Stimulated activated CD8-positive, alpha-beta memory T cell treated with anti-CD3 and anti-CD28 coated beads, Interleukin-2, amount 100 ng/mL, for 48 hours (primary cell): ENCODE data around the gene IL17RD.

Experiments
- DNase-seq, 2 donors: peaks; one replicate each; pipeline ENCODE4 v3.0.0-alpha.2; 2020; ENCODE audit warnings: low read depth in 2 of 2

The IL17RD gene

GRCh38 chr3:57130571-57131209 is 34.5 kb downstream of the IL17RD start:
- no peak for DNase-seq

GRCh38 chr3:57128826-57129667 is 36.1 kb downstream of the IL17RD start:
- no peak for DNase-seq

GRCh38 chr3:57127891-57128518 is 37.1 kb downstream of the IL17RD start:
- DNase-seq, result no peak

GRCh38 chr3:57126244-57126643 is 38.9 kb downstream of the IL17RD start:
- DNase-seq, result no peak

- no peak for DNase-seq
Observed at GRCh38 chr3:57120451-57121174, 44.5 kb downstream of the IL17RD start.

- no peak for DNase-seq
Observed at GRCh38 chr3:57120040-57120439, 45.1 kb downstream of the IL17RD start.

GRCh38 chr3:57118254-57118653 is 46.9 kb downstream of the IL17RD start:
- no peak for DNase-seq

- DNase-seq, result no peak
Observed at GRCh38 chr3:57116501-57116900, 48.7 kb downstream of the IL17RD start.

- no peak for DNase-seq
Observed at GRCh38 chr3:57112206-57112605, 52.9 kb downstream of the IL17RD start.

- DNase-seq, result no peak
Observed at GRCh38 chr3:57110798-57111197, 54.4 kb downstream of the IL17RD start.

- DNase-seq, result no peak
Observed at GRCh38 chr3:57110214-57110613, 54.9 kb downstream of the IL17RD start.

- no peak for DNase-seq
Observed at GRCh38 chr3:57109437-57110199, 55.5 kb downstream of the IL17RD start.

GRCh38 chr3:57108684-57109083 is 56.5 kb downstream of the IL17RD start:
- no peak for DNase-seq

GRCh38 chr3:57105585-57105984 is 59.6 kb downstream of the IL17RD start:
- no peak for DNase-seq

- peak in 1 of 2 donors; percentile 46 for DNase-seq
Observed at GRCh38 chr3:57100046-57100695, 65.0 kb downstream of the IL17RD start.

- DNase-seq, result no peak
Observed at GRCh38 chr3:57098418-57099310, 66.5 kb downstream of the IL17RD start.

- DNase-seq, result no peak
Observed at GRCh38 chr3:57097536-57097935, 67.6 kb downstream of the IL17RD start.

GRCh38 chr3:57095363-57095762 is 69.8 kb downstream of the IL17RD start:
- DNase-seq, result no peak

GRCh38 chr3:57094575-57094974 is 70.6 kb downstream of the IL17RD start:
- DNase-seq, result no peak
